Astrocyte (in vitro differentiated cells and primary cell): ENCODE results near the gene STK32B. TPM values are rescaled to one million over a fixed set of nuclear protein-coding genes. Genes with fewer than 3 reads are reported as not detected.

ENCODE experiments used
- DNase-seq: peaks from one replicate; pipeline ENCODE4 v3.0.0-alpha.2; 2010; ENCODE audit warnings: low read depth
- FAIRE-seq: peaks from 2 replicates; lab custom pipeline; 2011; peaks lifted over from hg19 to GRCh38; lab: Jason Lieb, UNC
- H2AFZ ChIP-seq: 2 replicates; pipeline ENCODE4 v1.6.0; 2012; ENCODE audit warnings: low read depth, low read length, inconsistent platforms
- H3K27ac ChIP-seq: 2 replicates; pipeline ENCODE4 v1.5.1; 2011; ENCODE audit warnings: low read depth, low read length, inconsistent platforms
- H3K27me3 ChIP-seq: 2 replicates; pipeline ENCODE4 v1.6.0; 2011; ENCODE audit warnings: low read length, inconsistent platforms; ENCODE audit not compliant: insufficient read depth
- H3K36me3 ChIP-seq: 2 replicates; pipeline ENCODE4 v1.5.1; 2011; ENCODE audit warnings: low read length, inconsistent platforms; ENCODE audit not compliant: insufficient read depth
- H3K4me1 ChIP-seq: 2 replicates; pipeline ENCODE4 v1.5.1; 2011; ENCODE audit warnings: low read length, inconsistent platforms; ENCODE audit not compliant: insufficient read depth
- H3K4me2 ChIP-seq: 2 replicates; pipeline ENCODE4 v1.6.0; 2012; ENCODE audit warnings: low read length, inconsistent platforms
- H3K4me3 ChIP-seq: 2 replicates; pipeline ENCODE4 v1.5.1; 2011; ENCODE audit warnings: low read depth, mild to moderate bottlenecking, low read length, inconsistent platforms; ENCODE audit not compliant: insufficient read depth
- H3K79me2 ChIP-seq: 2 replicates; pipeline ENCODE4 v1.6.0; 2012; ENCODE audit warnings: mild to moderate bottlenecking, low read length, inconsistent platforms; ENCODE audit not compliant: insufficient read depth
- H3K9ac ChIP-seq: 2 replicates; pipeline ENCODE4 v1.6.0; 2012; ENCODE audit warnings: mild to moderate bottlenecking, low read length, inconsistent platforms
- H3K9me3 ChIP-seq: 2 replicates; pipeline ENCODE4 v1.5.1; 2012; ENCODE audit warnings: low read depth, mild to moderate bottlenecking, low read length, inconsistent platforms; ENCODE audit not compliant: insufficient read depth
- H4K20me1 ChIP-seq: 2 replicates; pipeline ENCODE4 v1.6.0; 2012; ENCODE audit warnings: low read length, inconsistent platforms; ENCODE audit not compliant: insufficient read depth
- H3K27ac Mint-ChIP-seq: one replicate; pipeline ENCODE4 v1.8.0; 2021; ENCODE audit warnings: mild to moderate bottlenecking, mixed read lengths; ENCODE audit not compliant: unreplicated experiment
- H3K27me3 Mint-ChIP-seq: one replicate; pipeline ENCODE4 v1.8.0; 2021; ENCODE audit warnings: low read depth, mixed read lengths; ENCODE audit not compliant: unreplicated experiment
- H3K36me3 Mint-ChIP-seq: one replicate; pipeline ENCODE4 v1.8.0; 2021; ENCODE audit warnings: low read depth, mixed read lengths; ENCODE audit not compliant: unreplicated experiment
- H3K4me1 Mint-ChIP-seq: one replicate; pipeline ENCODE4 v1.8.0; 2021; ENCODE audit warnings: low read depth, mixed read lengths; ENCODE audit not compliant: unreplicated experiment
- H3K4me3 Mint-ChIP-seq: one replicate; pipeline ENCODE4 v1.8.0; 2021; ENCODE audit warnings: mild to moderate bottlenecking, moderate library complexity, mixed read lengths; ENCODE audit not compliant: unreplicated experiment
- H3K9me3 Mint-ChIP-seq: one replicate; pipeline ENCODE4 v1.8.0; 2021; ENCODE audit warnings: mild to moderate bottlenecking, mixed read lengths; ENCODE audit not compliant: unreplicated experiment
- EZH2 ChIP-seq: IDR thresholded peaks from 2 replicates; pipeline ENCODE4 v1.6.1; 2012; ENCODE audit warnings: mild to moderate bottlenecking, low read length, inconsistent platforms; ENCODE audit not compliant: insufficient read depth
- total RNA-seq: library from RNA; stranded (reverse); gene quantifications from 2 replicates; pipeline ENCODE4 v1.2.1, GENCODE V29; 2021
- TF ChIP-seq, protein P1 (sequence below): IDR thresholded peaks from 2 replicates; pipeline ENCODE4 v1.5.1; 2011; ENCODE audit warnings: low read depth, mild to moderate bottlenecking, inconsistent platforms, low read length, moderate library complexity; ENCODE audit not compliant: insufficient read depth

Gene STK32B
- total RNA-seq, 1 donor from 2014 or later, result 2.9 TPM

DNA sequence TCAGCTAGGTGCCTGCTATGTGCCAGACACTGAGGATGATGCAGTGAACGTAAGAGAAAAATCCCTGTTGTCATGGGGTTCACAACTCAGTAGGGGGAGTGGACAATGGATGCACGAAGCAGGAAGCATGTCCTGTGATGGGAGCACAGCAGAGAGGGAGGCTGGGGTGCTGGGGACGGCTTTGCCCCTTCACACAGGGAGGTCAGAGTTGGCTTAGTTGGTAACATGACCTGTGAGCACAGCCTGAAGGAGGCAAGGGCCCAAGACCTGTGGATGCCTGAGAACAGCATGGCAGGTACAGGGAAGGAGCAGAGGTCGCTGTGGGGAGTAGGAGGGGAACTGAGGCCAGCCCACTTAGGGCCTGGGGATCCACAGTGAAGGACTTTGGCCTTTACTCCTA is 109.4 kb downstream of the STK32B start:
- DNase-seq (no peak), FAIRE-seq (no peak)
- no peak overlapping the region for H3K9ac ChIP-seq
- no peaks in the 10 kb centered on the region for H3K36me3 Mint-ChIP-seq
- H4K20me1 ChIP-seq, result no peaks in the 10 kb centered on the region
- peaks cover 9% of the 10 kb centered on the region for H3K27me3 Mint-ChIP-seq
- H3K4me1 ChIP-seq, result peaks cover 8% of the 10 kb centered on the region
- H3K4me3 ChIP-seq, result no peak overlapping the region
- H3K9me3 Mint-ChIP-seq, result peaks cover 5% of the 10 kb centered on the region
- no peak overlapping the region for H3K4me2 ChIP-seq
- no peaks in the 10 kb centered on the region for H3K79me2 ChIP-seq
- H3K27ac Mint-ChIP-seq, result no peak overlapping the region
- no peak for TF ChIP-seq EZH2
- TF ChIP-seq, protein P1, sequence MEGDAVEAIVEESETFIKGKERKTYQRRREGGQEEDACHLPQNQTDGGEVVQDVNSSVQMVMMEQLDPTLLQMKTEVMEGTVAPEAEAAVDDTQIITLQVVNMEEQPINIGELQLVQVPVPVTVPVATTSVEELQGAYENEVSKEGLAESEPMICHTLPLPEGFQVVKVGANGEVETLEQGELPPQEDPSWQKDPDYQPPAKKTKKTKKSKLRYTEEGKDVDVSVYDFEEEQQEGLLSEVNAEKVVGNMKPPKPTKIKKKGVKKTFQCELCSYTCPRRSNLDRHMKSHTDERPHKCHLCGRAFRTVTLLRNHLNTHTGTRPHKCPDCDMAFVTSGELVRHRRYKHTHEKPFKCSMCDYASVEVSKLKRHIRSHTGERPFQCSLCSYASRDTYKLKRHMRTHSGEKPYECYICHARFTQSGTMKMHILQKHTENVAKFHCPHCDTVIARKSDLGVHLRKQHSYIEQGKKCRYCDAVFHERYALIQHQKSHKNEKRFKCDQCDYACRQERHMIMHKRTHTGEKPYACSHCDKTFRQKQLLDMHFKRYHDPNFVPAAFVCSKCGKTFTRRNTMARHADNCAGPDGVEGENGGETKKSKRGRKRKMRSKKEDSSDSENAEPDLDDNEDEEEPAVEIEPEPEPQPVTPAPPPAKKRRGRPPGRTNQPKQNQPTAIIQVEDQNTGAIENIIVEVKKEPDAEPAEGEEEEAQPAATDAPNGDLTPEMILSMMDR, result no peak
- no peak overlapping the region for H2AFZ ChIP-seq
- no peaks in the 10 kb centered on the region for H3K36me3 ChIP-seq
- no peak overlapping the region for H3K4me3 Mint-ChIP-seq
- peaks cover 4% of the 10 kb centered on the region for H3K4me1 Mint-ChIP-seq
- H3K9me3 ChIP-seq, result no peaks in the 10 kb centered on the region
- H3K27ac ChIP-seq, result no peak overlapping the region
- H3K27me3 ChIP-seq, result no peaks in the 10 kb centered on the region

DNA sequence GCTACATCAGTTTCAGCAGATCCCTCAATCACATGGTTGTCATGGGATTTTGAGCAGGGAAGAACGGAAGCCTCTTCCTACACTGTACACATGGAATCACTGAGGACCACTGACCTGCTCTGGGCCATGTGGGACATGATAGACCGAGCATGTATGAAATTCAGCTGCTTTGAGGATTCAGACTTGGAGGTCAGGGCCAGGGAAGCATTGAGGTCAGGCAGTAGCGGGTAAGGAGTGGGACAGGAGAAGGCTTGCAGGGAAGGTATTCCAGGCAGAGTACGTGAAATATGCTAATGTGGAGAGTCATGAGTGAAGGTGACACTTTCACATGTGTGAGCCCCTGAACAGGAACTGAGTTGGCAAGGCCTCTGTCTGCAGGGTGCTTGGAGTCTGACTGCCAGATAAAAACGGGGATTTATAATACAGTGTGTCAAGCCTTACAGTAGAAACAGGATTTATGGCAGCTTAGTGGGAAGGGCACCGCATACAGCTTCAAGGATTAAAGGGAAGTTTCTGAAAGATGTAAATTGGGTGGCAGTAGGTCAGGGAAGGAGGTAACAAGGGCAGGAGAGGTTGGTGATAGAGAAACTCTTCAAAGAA is 111.7 kb downstream of the STK32B start:
- Mint-ChIP-seq H3K4me3 (no peak overlapping the region), H3K27me3 (peaks cover 10% of the 10 kb centered on the region), H3K36me3 (no peaks in the 10 kb centered on the region), H3K9me3 (peaks cover 5% of the 10 kb centered on the region), H3K4me1 (peaks cover 9% of the 10 kb centered on the region), H3K27ac (no peak overlapping the region)
- Histone ChIP-seq H3K79me2 (no peaks in the 10 kb centered on the region), H3K27ac (no peak overlapping the region), H3K4me1 (peaks cover 15% of the 10 kb centered on the region), H4K20me1 (no peaks in the 10 kb centered on the region), H3K4me2 (no peak overlapping the region), H3K9me3 (no peaks in the 10 kb centered on the region), H3K27me3 (no peaks in the 10 kb centered on the region), H3K9ac (no peak overlapping the region), H2AFZ (no peak overlapping the region), H3K4me3 (no peak overlapping the region), H3K36me3 (no peaks in the 10 kb centered on the region)
- TF ChIP-seq, protein P1, result no peak
- TF ChIP-seq EZH2, result no peak
- no peak for FAIRE-seq
- no peak for DNase-seq

DNA sequence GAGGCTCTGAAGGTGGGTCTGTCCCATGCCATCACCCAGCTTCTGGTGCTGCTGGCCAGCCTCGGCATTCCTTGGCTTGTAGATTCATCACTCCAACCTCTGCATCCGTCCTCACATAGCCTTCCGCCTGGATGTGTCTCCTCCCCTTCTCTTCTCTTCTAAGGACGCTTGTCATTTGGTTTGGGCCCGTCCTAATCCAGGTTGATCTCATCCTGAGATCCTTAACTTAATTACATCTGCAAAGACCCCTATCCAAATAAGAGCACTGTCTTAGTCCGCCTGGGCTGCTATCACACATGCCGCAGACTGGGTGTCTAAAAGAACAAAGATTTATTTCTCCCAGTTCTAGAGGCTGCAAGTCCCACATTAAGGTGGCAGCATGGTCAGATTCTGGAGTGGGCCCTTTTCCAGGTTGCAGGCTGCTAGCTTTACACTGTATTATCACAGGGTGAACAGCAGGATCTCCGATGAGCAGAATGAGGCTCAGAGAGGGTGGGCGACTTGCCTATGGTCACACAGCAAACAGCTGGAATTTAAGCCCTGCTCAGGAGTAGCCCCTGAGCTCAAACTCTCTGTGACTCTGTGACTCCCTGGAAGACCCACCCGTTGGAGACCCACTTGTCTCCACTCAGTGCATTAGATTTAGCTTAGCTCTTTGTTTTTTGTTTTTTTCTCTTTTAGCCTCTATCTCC is 113.1 kb downstream of the STK32B start:
- H3K27me3 ChIP-seq, result no peaks in the 10 kb centered on the region
- H3K4me3 Mint-ChIP-seq, result no peak overlapping the region
- H3K36me3 Mint-ChIP-seq, result no peaks in the 10 kb centered on the region
- peaks cover 10% of the 10 kb centered on the region for H3K27me3 Mint-ChIP-seq
- H3K9me3 Mint-ChIP-seq, result peaks cover 5% of the 10 kb centered on the region
- H3K27ac Mint-ChIP-seq, result no peak overlapping the region
- DNase-seq (no peak), FAIRE-seq (no peak)
- H3K9ac ChIP-seq, result peak overlapping the region; percentile 58
- no peak overlapping the region for H3K27ac ChIP-seq
- TF ChIP-seq, protein P1, result no peak
- no peak for TF ChIP-seq EZH2
- no peaks in the 10 kb centered on the region for H3K9me3 ChIP-seq
- no peak overlapping the region for H3K4me3 ChIP-seq
- H3K4me1 Mint-ChIP-seq, result peaks cover 9% of the 10 kb centered on the region
- H3K79me2 ChIP-seq, result no peaks in the 10 kb centered on the region
- H3K36me3 ChIP-seq, result no peaks in the 10 kb centered on the region
- H4K20me1 ChIP-seq, result no peaks in the 10 kb centered on the region
- no peak overlapping the region for H2AFZ ChIP-seq
- H3K4me2 ChIP-seq, result no peak overlapping the region
- H3K4me1 ChIP-seq, result peaks cover 15% of the 10 kb centered on the region
